IPS-NIHi11 (cell line): ENCODE data around the gene CRMP1.

Experiments
- DNase-seq: peaks from one replicate; pipeline ENCODE4 v3.0.0; 2012; ENCODE audit warnings: mixed read lengths, low spot score

The CRMP1 gene

GRCh38 chr4:5796976-5797375 is 95.9 kb downstream of the CRMP1 start:
- no peak for DNase-seq

- no peak for DNase-seq
These were observed 97.3 kb downstream of the CRMP1 start for GRCh38 chr4:5795580-5795979.

- no peak for DNase-seq
These were observed 99.4 kb downstream of the CRMP1 start for GRCh38 chr4:5793514-5793913.

GRCh38 chr4:5791654-5792053 is 101.2 kb downstream of the CRMP1 start:
- DNase-seq = no peak

GRCh38 chr4:5790546-5790857 is 102.4 kb downstream of the CRMP1 start:
- DNase-seq = no peak

GRCh38 chr4:5789141-5789540 is 103.7 kb downstream of the CRMP1 start:
- no peak for DNase-seq

- DNase-seq = no peak
These were observed 104.7 kb downstream of the CRMP1 start for GRCh38 chr4:5788144-5788543.

GRCh38 chr4:5787311-5787710 is 105.6 kb downstream of the CRMP1 start:
- DNase-seq = no peak

GRCh38 chr4:5785806-5786680 is 106.8 kb downstream of the CRMP1 start:
- DNase-seq = no peak

- DNase-seq = no peak
These were observed 107.8 kb downstream of the CRMP1 start for GRCh38 chr4:5784960-5785611.

- no peak for DNase-seq
These were observed 108.9 kb downstream of the CRMP1 start for GRCh38 chr4:5784021-5784420.

- no peak for DNase-seq
These were observed 109.4 kb downstream of the CRMP1 start for GRCh38 chr4:5783486-5783885.

- DNase-seq = no peak
These were observed 109.9 kb downstream of the CRMP1 start for GRCh38 chr4:5782829-5783476.

- no peak for DNase-seq
These were observed 111.2 kb downstream of the CRMP1 start for GRCh38 chr4:5781691-5782090.

GRCh38 chr4:5780831-5781480 is 111.9 kb downstream of the CRMP1 start:
- no peak for DNase-seq

GRCh38 chr4:5776510-5776909 is 116.4 kb downstream of the CRMP1 start:
- no peak for DNase-seq

GRCh38 chr4:5774416-5775036 is 118.4 kb downstream of the CRMP1 start:
- DNase-seq = no peak

- DNase-seq = no peak
These were observed 119.7 kb downstream of the CRMP1 start for GRCh38 chr4:5773271-5773555.

GRCh38 chr4:5772528-5773270 is 120.2 kb downstream of the CRMP1 start:
- DNase-seq = no peak
